ENCODE results near the gene RSRC2. TPM values are rescaled to one million over a fixed set of nuclear protein-coding genes. Genes with fewer than 3 reads are reported as not detected.
"Not testable (repeated sequence)": the region's sequence is repeated elsewhere in the genome, so short reads cannot be mapped to it uniquely, and the experiment has no call there.

The RSRC2 gene
- total and polyA plus RNA-seq, 4 donors, result 36.6 to 77.2 (median 69.9) TPM

DNA sequence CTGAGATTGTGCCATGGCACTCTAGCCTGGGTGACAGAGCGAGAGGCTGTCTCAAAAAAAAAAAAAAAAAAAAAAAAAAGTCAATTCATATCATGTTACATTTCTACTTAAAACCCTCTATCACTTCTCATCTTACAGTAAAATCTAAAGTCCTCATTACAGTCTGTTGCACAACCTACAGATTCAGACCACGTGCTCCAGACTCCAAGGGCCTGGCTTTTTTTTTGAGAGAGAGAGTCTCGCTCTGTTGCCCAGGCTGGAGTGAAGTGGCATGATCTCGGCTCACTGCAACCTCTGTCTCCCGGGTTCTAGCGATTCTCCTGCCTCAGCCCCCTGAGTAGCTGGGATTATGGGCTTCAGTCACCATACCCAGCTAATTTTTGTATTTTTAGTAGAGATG is 40.4 kb downstream of the RSRC2 start:
- H3K4me3 ChIP-seq (ENCODE audit: low read length in 2 of 2); H3K27me3 ChIP-seq (ENCODE audit: control insufficient read depth in 1 of 2, insufficient read depth in 2 of 2, low read length in 1 of 2); ATAC-seq (ENCODE audit: low FRiP score); intact Hi-C loops (cut with DNase I); H3K9me3 ChIP-seq (ENCODE audit: control insufficient read depth, low read length); DNase-seq; H3K4me1 ChIP-seq (ENCODE audit: control insufficient read depth in 1 of 2, insufficient read depth in 2 of 2, low read length in 2 of 2); H3K27ac ChIP-seq (ENCODE audit: low read depth in 1 of 2, low read length in 2 of 2): not testable (repeated sequence)
- WGBS, 2 donors, result 96 to 97% methylated on average over 6 of the region's 6 CpGs
- H3K36me3 ChIP-seq (ENCODE audit: control insufficient read depth in 1 of 2, insufficient read depth in 2 of 2, low read length in 1 of 2), result peaks cover 9 to 10% of the 10 kb centered on the region in 2 donors

DNA sequence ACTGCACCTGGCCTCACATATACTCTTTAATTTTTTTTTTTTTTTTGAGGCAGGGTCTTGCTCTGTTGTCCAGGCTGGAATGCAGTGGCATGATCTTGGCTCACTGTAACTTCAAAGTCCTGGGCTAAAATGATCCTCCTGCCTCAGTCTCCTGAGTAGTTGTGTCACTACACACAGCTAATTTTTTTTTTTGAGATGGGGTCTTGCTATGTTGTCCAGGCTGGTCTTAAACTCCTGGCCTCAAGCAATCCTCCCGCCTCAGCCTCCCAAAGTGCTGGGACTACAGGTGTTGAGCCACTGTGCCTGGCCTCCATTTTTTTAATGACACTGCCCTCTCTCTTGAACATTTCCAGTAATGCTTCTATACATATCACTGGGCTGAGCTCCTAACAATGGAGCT is 42.4 kb downstream of the RSRC2 start:
- H3K4me1 ChIP-seq (ENCODE audit: control insufficient read depth in 1 of 2, insufficient read depth in 2 of 2, low read length in 2 of 2); ATAC-seq (ENCODE audit: low FRiP score); H3K36me3 ChIP-seq (ENCODE audit: control insufficient read depth in 1 of 2, insufficient read depth in 2 of 2, low read length in 1 of 2); H3K4me3 ChIP-seq (ENCODE audit: low read length in 2 of 2); intact Hi-C loops (cut with DNase I); DNase-seq; H3K27me3 ChIP-seq (ENCODE audit: control insufficient read depth in 1 of 2, insufficient read depth in 2 of 2, low read length in 1 of 2); H3K9me3 ChIP-seq (ENCODE audit: control insufficient read depth, low read length); H3K27ac ChIP-seq (ENCODE audit: low read depth in 1 of 2, low read length in 2 of 2): not testable (repeated sequence)
- 96 to 100% methylated on average over 1 of the region's 1 CpG for WGBS, 2 donors

DNA sequence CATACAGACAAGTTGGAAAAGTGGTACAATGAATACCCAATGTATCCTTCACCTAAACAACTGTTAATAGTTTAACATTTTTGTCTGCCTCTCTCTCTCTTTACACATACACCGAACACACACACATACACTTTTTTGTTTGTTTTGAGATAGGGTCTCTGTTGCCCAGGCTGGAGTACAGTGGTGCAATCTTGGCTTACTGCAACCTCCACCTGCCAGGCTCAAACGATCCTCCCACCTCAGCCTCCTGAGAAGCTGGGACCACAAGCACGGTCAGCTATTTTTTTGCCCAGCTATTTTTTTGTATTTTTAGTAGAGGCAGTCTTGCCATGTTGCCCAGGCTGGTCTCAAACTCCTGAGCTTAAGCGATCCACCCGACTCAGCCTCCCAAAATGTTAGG is 42.8 kb downstream of the RSRC2 start:
- peaks cover 6 to 9% of the 10 kb centered on the region in 2 donors for H3K36me3 ChIP-seq (ENCODE audit: control insufficient read depth in 1 of 2, insufficient read depth in 2 of 2, low read length in 1 of 2)
- H3K4me3 ChIP-seq (ENCODE audit: low read length in 2 of 2), result no peak overlapping the region
- intact Hi-C loops (cut with DNase I), result no loop called here
- H3K4me1 ChIP-seq (ENCODE audit: control insufficient read depth in 1 of 2, insufficient read depth in 2 of 2, low read length in 2 of 2), result no peaks in the 10 kb centered on the region
- WGBS, 2 donors, result 88% methylated on average over 5 of the region's 5 CpGs
- no peaks in the 10 kb centered on the region for H3K27me3 ChIP-seq (ENCODE audit: control insufficient read depth in 1 of 2, insufficient read depth in 2 of 2, low read length in 1 of 2)
- no peak for DNase-seq
- ATAC-seq (ENCODE audit: low FRiP score), result no peak
- H3K27ac ChIP-seq (ENCODE audit: low read depth in 1 of 2, low read length in 2 of 2), result no peak overlapping the region
- H3K9me3 ChIP-seq (ENCODE audit: control insufficient read depth, low read length), result no peaks in the 10 kb centered on the region

DNA sequence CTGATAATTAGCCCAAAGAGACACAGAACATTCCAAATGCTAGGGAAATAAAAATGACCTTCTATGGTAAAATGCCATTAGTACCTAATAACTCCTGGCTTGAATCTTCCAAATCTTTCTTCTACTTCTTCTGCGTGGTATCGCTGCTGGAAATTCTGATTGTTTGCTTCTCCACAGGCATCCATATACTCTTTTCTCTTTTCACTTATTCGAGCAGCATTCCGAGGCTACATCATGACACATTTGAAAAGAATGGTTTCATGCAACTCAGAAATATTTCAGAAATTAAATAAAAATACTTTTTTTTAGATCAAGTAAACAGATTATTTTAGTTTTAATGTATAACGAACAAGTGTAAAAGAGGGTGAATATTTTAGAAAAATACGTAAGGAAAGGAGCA is 44.9 kb downstream of the RSRC2 start:
- H3K4me1 ChIP-seq (ENCODE audit: control insufficient read depth in 1 of 2, insufficient read depth in 2 of 2, low read length in 2 of 2), result no peaks in the 10 kb centered on the region
- H3K27ac ChIP-seq (ENCODE audit: low read depth in 1 of 2, low read length in 2 of 2), result no peak overlapping the region
- no peaks in the 10 kb centered on the region for H3K9me3 ChIP-seq (ENCODE audit: control insufficient read depth, low read length)
- peaks cover 5 to 10% of the 10 kb centered on the region in 2 donors for H3K36me3 ChIP-seq (ENCODE audit: control insufficient read depth in 1 of 2, insufficient read depth in 2 of 2, low read length in 1 of 2)
- no peak for ATAC-seq (ENCODE audit: low FRiP score)
- intact Hi-C loops (cut with DNase I), result no loop called here
- whole genome bisulfite sequencing, 2 donors, result 82 to 83% methylated on average over 6 of the region's 6 CpGs
- DNase-seq, result no peak
- H3K27me3 ChIP-seq (ENCODE audit: control insufficient read depth in 1 of 2, insufficient read depth in 2 of 2, low read length in 1 of 2), result no peaks in the 10 kb centered on the region
- no peak overlapping the region for H3K4me3 ChIP-seq (ENCODE audit: low read length in 2 of 2)

DNA sequence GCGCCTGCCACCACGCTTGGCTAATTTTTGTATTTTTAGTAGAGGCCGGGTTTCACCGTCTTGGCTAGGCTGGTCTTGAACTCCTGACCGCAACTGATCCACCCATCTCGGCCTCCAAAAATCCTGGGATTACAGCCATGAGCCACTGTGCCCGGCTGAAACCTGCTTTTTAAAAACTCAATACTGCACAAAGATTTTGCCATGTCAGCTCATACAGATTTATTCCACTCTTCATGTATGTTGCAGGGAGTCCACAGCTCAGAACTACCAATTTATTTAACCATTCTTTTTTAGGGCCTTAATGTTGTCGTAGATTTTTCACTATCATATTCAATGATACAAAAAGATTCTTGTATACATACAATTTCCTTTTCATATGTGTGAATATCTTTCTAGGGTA is 46.0 kb downstream of the RSRC2 start:
- WGBS, 2 donors, result 94 to 97% methylated on average over 8 of the region's 8 CpGs
- DNase-seq, result no peak
- no peak overlapping the region for H3K4me3 ChIP-seq (ENCODE audit: low read length in 2 of 2)
- intact Hi-C loops (cut with DNase I), result no loop called here
- H3K27ac ChIP-seq (ENCODE audit: low read depth in 1 of 2, low read length in 2 of 2), result no peak overlapping the region
- H3K36me3 ChIP-seq (ENCODE audit: control insufficient read depth in 1 of 2, insufficient read depth in 2 of 2, low read length in 1 of 2), result peaks cover 8 to 9% of the 10 kb centered on the region in 2 donors
- no peak for ATAC-seq (ENCODE audit: low FRiP score)
- H3K4me1 ChIP-seq (ENCODE audit: control insufficient read depth in 1 of 2, insufficient read depth in 2 of 2, low read length in 2 of 2), result no peaks in the 10 kb centered on the region
- H3K27me3 ChIP-seq (ENCODE audit: control insufficient read depth in 1 of 2, insufficient read depth in 2 of 2, low read length in 1 of 2), result no peaks in the 10 kb centered on the region
- H3K9me3 ChIP-seq (ENCODE audit: control insufficient read depth, low read length), result no peaks in the 10 kb centered on the region

DNA sequence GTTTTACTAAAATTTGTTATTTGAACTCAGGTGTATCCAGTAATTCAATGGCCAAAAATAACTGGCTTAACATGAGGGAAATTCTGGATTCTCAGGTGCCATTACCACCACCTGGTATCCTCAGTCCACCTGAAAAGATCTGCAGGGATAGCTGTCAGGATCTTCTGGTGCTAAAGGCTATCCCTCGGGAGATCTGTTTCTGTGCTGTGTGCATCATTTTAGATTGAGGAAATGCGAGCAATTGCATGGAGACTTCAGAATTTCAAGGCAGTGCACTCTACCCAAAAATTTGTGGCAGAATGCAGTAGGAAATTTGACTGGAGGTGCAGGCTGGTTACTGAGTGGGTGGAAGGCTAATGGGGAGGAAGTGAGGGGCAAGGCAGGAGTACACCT is 52.4 kb downstream of the RSRC2 start:
- intact Hi-C loops (cut with DNase I), result loop anchor here in 1 of 2 donors (5.0 kb wide), 2 partner anchors 52 to 77 kb away; partner anchors contain the start of gene CLIP1
- 83 to 85% methylated on average over 2 of the region's 2 CpGs for WGBS, 2 donors
- no peaks in the 10 kb centered on the region for H3K27me3 ChIP-seq (ENCODE audit: control insufficient read depth in 1 of 2, insufficient read depth in 2 of 2, low read length in 1 of 2)
- no peak overlapping the region for H3K27ac ChIP-seq (ENCODE audit: low read depth in 1 of 2, low read length in 2 of 2)
- no peak overlapping the region for H3K4me3 ChIP-seq (ENCODE audit: low read length in 2 of 2)
- peaks cover 8 to 15% of the 10 kb centered on the region in 2 donors for H3K36me3 ChIP-seq (ENCODE audit: control insufficient read depth in 1 of 2, insufficient read depth in 2 of 2, low read length in 1 of 2)
- peaks cover 0 to 2% of the 10 kb centered on the region in 2 donors for H3K4me1 ChIP-seq (ENCODE audit: control insufficient read depth in 1 of 2, insufficient read depth in 2 of 2, low read length in 2 of 2)
- no peaks in the 10 kb centered on the region for H3K9me3 ChIP-seq (ENCODE audit: control insufficient read depth, low read length)
- DNase-seq (no peak), ATAC-seq (ENCODE audit: low FRiP score) (no peak)

DNA sequence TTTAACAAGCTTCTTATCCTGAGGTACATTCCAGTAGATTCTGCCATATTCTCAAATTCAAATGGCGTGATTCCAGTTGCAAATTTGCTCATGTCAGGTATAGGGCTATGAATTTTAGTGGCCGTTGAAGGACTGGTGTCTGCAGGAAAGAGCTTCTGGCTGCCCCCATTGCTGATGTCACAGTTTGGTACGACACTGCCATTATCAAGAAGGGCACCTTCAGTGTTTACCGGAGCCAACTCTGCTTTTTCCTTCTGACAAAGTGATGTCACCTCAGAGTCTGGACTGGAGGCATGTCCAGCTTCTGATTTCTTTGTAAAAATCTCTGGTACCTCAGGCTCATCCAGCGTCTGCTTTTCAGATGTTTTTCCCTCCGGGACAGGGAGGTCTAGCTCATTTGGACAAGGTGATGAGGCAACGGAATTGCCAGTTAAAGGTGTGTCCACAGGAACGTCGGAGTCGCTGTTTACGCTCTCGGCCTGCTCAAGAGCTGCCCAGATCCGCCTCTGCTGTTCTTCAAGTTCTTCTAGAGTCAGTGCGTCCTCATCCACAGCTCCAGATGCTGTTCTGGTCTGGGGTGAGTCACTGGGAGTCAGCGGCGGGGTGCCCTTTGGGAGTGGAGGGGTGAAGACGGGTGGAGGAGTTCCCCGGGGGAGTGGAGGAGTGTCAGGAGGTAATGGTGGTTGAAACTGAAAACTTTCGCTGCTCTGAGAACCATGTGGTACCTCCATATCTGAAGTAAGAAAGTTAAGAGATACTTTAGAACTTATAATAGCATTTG is 53.0 kb downstream of the RSRC2 start:
- Histone ChIP-seq H3K27me3 (ENCODE audit: control insufficient read depth in 1 of 2, insufficient read depth in 2 of 2, low read length in 1 of 2) (no peaks in the 10 kb centered on the region), H3K9me3 (ENCODE audit: control insufficient read depth, low read length) (no peaks in the 10 kb centered on the region), H3K27ac (ENCODE audit: low read depth in 1 of 2, low read length in 2 of 2) (no peak overlapping the region), H3K4me1 (ENCODE audit: control insufficient read depth in 1 of 2, insufficient read depth in 2 of 2, low read length in 2 of 2) (peaks cover 0 to 2% of the 10 kb centered on the region in 2 donors), H3K4me3 (ENCODE audit: low read length in 2 of 2) (no peak overlapping the region), H3K36me3 (ENCODE audit: control insufficient read depth in 1 of 2, insufficient read depth in 2 of 2, low read length in 1 of 2) (peaks cover 8 to 14% of the 10 kb centered on the region in 2 donors)
- intact Hi-C loops (cut with DNase I), result loop anchor here in 1 of 2 donors (5.0 kb wide), 2 partner anchors 51 to 76 kb away; partner anchors contain the start of gene CLIP1
- WGBS, 2 donors, result 79 to 83% methylated on average over 19 of the region's 19 CpGs
- peak in 1 of 2 donors; percentile 61 for DNase-seq
- no peak for ATAC-seq (ENCODE audit: low FRiP score)

DNA sequence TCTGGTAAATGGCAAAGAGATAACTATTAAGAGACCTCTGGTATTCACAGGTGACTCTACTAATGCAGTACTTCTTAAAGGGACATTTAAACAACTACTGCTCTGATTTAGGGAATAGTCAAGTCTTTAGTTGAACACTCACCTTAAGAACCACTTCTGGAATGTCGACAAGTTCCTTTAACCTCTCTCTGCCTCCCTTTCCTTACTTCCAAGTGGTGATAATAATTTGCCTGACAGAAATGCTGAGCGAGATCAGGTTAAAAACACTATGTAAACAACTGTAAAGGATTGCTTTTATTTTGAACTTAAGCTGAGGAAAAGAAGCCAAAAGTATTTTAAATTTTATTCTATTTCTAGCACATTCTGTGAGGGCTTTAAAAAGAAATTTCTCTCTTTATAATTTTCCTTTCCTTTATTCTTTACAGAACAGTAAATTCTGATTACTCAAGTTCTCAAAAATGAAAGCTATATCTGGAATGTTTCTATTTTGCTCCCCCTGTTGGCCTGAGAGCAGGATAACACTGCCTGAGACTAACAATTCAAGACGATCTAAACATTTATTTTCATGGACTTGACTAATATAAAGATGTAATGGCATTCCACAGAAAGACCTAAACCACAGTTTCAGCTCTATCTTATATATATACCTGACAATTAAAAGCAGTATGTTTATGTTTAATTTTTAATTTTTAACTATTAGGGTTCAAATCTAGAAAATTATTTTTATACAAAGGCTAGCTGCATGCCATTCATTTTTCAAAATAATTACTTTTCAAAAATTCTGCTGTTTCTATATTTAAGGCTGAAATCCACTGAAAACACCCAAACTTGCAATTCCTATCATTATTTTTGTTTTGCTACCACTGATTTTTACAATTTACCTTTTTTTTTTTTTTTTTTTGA is 55.2 kb downstream of the RSRC2 start:
- H3K36me3 ChIP-seq (ENCODE audit: control insufficient read depth in 1 of 2, insufficient read depth in 2 of 2, low read length in 1 of 2), result peaks cover 8 to 11% of the 10 kb centered on the region in 2 donors
- no peaks in the 10 kb centered on the region for H3K9me3 ChIP-seq (ENCODE audit: control insufficient read depth, low read length)
- peak overlapping the region; percentile 25 to 78 for H3K27ac ChIP-seq (ENCODE audit: low read depth in 1 of 2, low read length in 2 of 2)
- ATAC-seq (ENCODE audit: low FRiP score) (peak; percentile 87), DNase-seq (no peak)
- no peak overlapping the region for H3K4me3 ChIP-seq (ENCODE audit: low read length in 2 of 2)
- intact Hi-C loops (cut with DNase I), result loop anchor here (1.0 to 5.0 kb wide), 3 partner anchors 49 to 74 kb away; partner anchors contain the start of gene CLIP1 (in 1 of the 2)
- H3K4me1 ChIP-seq (ENCODE audit: control insufficient read depth in 1 of 2, insufficient read depth in 2 of 2, low read length in 2 of 2), result peaks cover 0 to 2% of the 10 kb centered on the region in 2 donors
- H3K27me3 ChIP-seq (ENCODE audit: control insufficient read depth in 1 of 2, insufficient read depth in 2 of 2, low read length in 1 of 2), result no peaks in the 10 kb centered on the region
- 3 to 5% methylated on average over 3 of the region's 3 CpGs for WGBS, 2 donors

Measured in aorta (tissue), 5 donors.